ENCODE measurements around the gene KRTCAP3. TPM values are rescaled to one million over a fixed set of nuclear protein-coding genes. Genes with fewer than 3 reads are reported as not detected.
"Not testable (repeated sequence)": the region's sequence is repeated elsewhere in the genome, so short reads cannot be mapped to it uniquely, and the experiment has no call there.

Gene KRTCAP3
- total and polyA plus RNA-seq, 5 experiments from 2014 or later: 3.1 to 23.7 (median 3.9) TPM

DNA sequence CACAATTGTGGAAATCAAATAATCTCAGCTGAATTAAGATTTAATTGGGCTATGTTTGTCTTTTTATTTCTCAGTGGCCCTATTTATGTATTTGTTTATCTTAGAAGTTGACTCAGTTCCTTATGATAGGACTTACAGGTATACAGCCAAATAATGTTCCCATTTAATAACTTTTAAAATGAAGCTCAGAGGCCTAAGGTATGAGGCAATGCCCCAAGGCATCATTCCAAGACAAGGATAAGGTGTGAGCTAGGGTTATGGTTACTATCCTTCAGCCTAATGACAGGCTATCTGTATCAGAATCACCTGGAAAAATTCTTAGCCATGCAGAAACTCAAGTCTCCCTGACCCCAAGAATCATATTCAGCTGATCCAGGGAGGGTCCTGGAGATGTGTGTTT is 21.2 kb upstream of the KRTCAP3 start:
- Mint-ChIP-seq H3K4me3 (no peak overlapping the region), H3K9me3 (no peaks in the 10 kb centered on the region), H3K36me3 (no peaks in the 10 kb centered on the region), H3K27ac (no peak overlapping the region), H3K4me1 (no peaks in the 10 kb centered on the region), H3K27me3 (no peaks in the 10 kb centered on the region)
- no peak for DNase-seq
- no peak for ATAC-seq
- POLR2A ChIA-PET: interaction anchor here (1.1 kb wide), 1 partner anchor 11 kb away, joined by 3 read pairs; the partner anchor contains the start of gene PPM1G

DNA sequence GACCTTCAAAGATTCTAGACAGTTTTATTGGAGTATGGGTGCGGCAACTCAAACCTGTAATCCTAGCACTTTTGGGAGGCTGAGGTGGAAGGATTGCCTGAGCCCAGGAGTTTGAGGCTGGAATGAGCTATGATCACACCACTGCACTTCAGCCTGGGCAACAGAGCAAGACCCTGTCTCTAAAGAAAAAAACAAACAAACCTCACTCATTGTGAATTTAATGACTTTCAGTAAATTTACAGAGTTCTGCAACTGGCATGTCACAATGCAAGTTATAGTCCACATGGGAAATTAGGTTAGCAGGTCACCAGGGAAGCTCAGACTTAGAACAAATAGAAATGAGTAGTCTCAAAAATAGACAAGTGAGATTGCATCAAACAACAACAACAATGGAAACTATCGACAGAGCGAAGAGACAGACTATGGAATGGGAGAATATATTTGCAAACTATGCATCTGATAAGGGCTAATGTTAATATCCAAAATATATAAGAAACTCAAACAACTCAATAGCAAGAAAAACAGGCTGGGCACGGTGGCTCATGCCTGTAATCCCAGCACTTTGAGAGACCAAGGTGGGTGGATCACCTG is 20.4 kb upstream of the KRTCAP3 start:
- ATAC-seq (no peak), DNase-seq (no peak)
- no peaks in the 10 kb centered on the region for H3K36me3 Mint-ChIP-seq
- no peak overlapping the region for H3K4me3 Mint-ChIP-seq
- H3K27me3 Mint-ChIP-seq: no peaks in the 10 kb centered on the region
- no peaks in the 10 kb centered on the region for H3K9me3 Mint-ChIP-seq
- peak overlapping the region in 2 of 10 donors; percentile 33 to 50 for H3K27ac Mint-ChIP-seq
- POLR2A ChIA-PET: no interaction called here
- no peaks in the 10 kb centered on the region for H3K4me1 Mint-ChIP-seq

- H3K27ac Mint-ChIP-seq: no peak overlapping the region
- POLR2A ChIA-PET: no interaction called here
Measured at GRCh38 chr2:27422958-27423357, 19.2 kb upstream of the KRTCAP3 start.

GRCh38 chr2:27425039-27425438 is 17.1 kb upstream of the KRTCAP3 start:
- H3K27ac Mint-ChIP-seq, ATAC-seq: not testable (repeated sequence)
- POLR2A ChIA-PET: interaction anchor here (0.6 to 0.8 kb wide), 2 partner anchors 15 to 70 kb away, joined by 3 to 6 read pairs; partner anchors contain the start of genes FNDC4 and PPM1G

More at GRCh38 chr2:27422958-27423357, 19.2 kb upstream of the KRTCAP3 start:
- H3K4me1 Mint-ChIP-seq: peaks cover 4 to 10% (median 5%) of the 10 kb centered on the region in 4 donors
- no peak for DNase-seq
- no peaks in the 10 kb centered on the region for H3K9me3 Mint-ChIP-seq
- H3K27me3 Mint-ChIP-seq: no peaks in the 10 kb centered on the region
- no peaks in the 10 kb centered on the region for H3K36me3 Mint-ChIP-seq
- ATAC-seq: no peak
- no peak overlapping the region for H3K4me3 Mint-ChIP-seq

GRCh38 chr2:27427863-27428212 is 14.3 kb upstream of the KRTCAP3 start:
- no peak for ATAC-seq
- no peak for DNase-seq
- Mint-ChIP-seq H3K36me3 (peaks cover 0 to 9% (median 0%) of the 10 kb centered on the region in 3 donors), H3K4me3 (peak overlapping the region; percentile 95 to 100 (median 98)), H3K27me3 (no peaks in the 10 kb centered on the region), H3K9me3 (no peaks in the 10 kb centered on the region), H3K4me1 (peaks cover 18 to 41% (median 39%) of the 10 kb centered on the region in 4 donors), H3K27ac (peak overlapping the region; percentile 94 to 99 (median 98))
- POLR2A ChIA-PET: interaction anchor here (0.7 to 3.7 kb wide), 18 partner anchors 8 to 236 kb away, joined by 3 to 58 read pairs (median 6); partner anchors contain the start of genes EIF2B4, GTF3C2, IFT172 and PPM1G

More at GRCh38 chr2:27425039-27425438, 17.1 kb upstream of the KRTCAP3 start:
- not testable (repeated sequence) for H3K27me3 Mint-ChIP-seq, DNase-seq, H3K4me3 Mint-ChIP-seq, H3K36me3 Mint-ChIP-seq, H3K9me3 Mint-ChIP-seq
- H3K4me1 Mint-ChIP-seq: peaks cover 13 to 21% (median 18%) of the 10 kb centered on the region in 4 donors

DNA sequence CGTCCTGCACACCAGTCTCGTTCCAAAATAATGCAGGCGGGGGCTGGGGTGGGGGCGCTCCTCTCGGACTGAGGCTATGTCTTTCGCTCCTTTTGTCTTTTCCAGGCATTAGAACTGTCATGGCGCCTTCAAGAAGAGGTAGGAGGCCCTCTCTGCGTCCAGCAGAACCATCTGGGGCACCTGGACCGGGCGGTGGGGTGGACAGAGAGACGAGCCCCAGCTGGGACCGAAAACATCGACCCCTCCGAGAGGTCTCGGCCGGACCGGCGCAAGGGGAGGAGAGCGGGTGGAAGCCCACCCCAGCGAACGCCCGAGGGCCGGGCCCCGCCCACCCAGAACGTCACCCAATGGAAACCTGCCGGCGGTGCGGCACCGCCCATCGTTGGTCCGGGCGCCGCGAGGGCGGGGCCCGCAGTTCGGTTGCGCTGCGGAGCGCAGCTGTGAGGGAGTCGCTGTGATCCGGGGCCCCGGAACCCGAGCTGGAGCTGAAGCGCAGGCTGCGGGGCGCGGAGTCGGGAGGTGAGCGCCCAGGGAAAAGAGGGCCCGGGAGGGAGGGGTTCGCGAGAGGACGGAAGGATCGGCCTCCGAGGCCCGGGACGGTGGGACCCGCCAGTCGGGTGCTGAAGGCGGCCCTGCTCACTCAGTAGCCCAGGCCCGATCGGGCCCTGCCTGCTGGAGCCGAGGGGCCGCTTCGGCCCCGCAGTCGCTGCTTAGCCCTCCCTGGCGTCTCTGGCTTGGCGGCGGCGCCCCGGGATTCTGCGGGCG is 13.8 kb upstream of the KRTCAP3 start, which contains the start of gene NRBP1:
Gene NRBP1 (plus strand): TSS at position 419 of the 765 bp plus-strand sequence. CDS start 4,643 bp downstream, outside the sequence.
- POLR2A ChIA-PET: interaction anchor here (0.7 to 3.7 kb wide), 21 partner anchors 9 to 377 kb away, joined by 3 to 58 read pairs (median 5); partner anchors contain the start of genes AGBL5, EIF2B4, GTF3C2 and IFT172
- Mint-ChIP-seq H3K36me3 (peaks cover 0 to 14% (median 4%) of the 10 kb centered on the region in 3 donors), H3K27me3 (no peaks in the 10 kb centered on the region), H3K27ac (peak within 1 kb of the TSS; percentile 94 to 99 (median 98)), H3K9me3 (no peaks in the 10 kb centered on the region), H3K4me3 (peak within 1 kb of the TSS; percentile 95 to 100 (median 98)), H3K4me1 (peaks cover 22 to 45% (median 43%) of the 10 kb centered on the region in 4 donors)
- peak; percentile 81 to 93 (median 90) for DNase-seq
- ATAC-seq: peak; percentile 92 to 94

DNA sequence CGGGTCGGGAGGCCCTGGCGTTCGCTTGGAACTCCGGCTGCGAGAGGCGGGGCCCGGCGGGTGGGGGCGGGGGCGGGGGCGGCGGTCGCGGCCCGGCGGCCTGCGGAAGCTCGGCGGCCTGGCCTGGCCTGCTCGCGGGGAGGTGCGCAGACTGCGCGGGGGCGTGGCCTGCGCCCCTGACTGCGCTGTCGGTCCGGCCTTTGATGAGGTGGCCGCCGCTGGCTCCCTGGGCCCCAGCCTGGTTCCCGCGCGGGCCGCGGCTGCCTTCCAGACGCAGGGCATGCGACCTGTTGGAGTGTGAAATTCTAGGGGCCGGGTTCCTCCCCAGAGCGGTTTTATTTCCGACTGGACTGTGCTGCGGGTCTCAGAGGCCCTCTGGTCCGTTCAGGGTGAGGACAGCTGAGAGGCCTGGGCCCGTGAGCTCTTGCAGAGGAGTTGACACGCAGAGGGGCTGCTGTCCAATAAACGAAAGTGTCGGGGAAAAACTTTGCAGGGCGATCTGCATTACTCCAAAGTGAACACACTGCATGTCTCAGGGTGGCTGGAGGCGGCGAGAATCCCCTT is 13.1 kb upstream of the KRTCAP3 start:
- H3K27me3 Mint-ChIP-seq: no peaks in the 10 kb centered on the region
- ATAC-seq: peak; percentile 49 to 65
- POLR2A ChIA-PET: interaction anchor here (0.5 to 3.7 kb wide), 20 partner anchors 10 to 377 kb away, joined by 3 to 58 read pairs (median 5); partner anchors contain the start of genes AGBL5, EIF2B4, GTF3C2 and IFT172
- DNase-seq: peak in 6 of 10 donors; percentile 41 to 77 (median 60)
- H3K4me1 Mint-ChIP-seq: peaks cover 26 to 50% (median 48%) of the 10 kb centered on the region in 4 donors
- H3K9me3 Mint-ChIP-seq: no peaks in the 10 kb centered on the region
- H3K4me3 Mint-ChIP-seq: peak overlapping the region; percentile 94 to 100 (median 96)
- H3K27ac Mint-ChIP-seq: peak overlapping the region; percentile 90 to 99 (median 96)
- peaks cover 0 to 21% (median 7%) of the 10 kb centered on the region in 3 donors for H3K36me3 Mint-ChIP-seq

DNA sequence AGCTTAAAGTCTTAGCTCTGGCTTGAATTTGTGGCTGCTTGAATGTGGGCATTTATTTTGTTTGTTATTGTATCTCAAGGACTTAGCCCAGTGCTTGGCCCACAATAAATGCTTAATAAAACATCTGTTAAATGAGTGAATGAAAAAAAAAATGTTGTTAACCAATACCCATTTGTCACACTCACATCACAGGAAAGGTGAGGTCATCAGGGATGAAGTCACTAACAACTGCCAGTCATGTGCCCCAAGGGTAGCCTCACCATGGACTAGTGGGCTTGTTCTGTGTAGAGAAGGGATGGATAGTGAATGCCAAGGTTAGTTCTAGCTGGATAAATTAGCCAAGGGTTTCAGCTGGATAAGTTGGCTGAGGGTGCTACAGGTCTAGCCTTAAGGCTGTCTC is 10.8 kb upstream of the KRTCAP3 start:
- peak overlapping the region in 9 of 10 donors; percentile 14 to 96 (median 79) for H3K27ac Mint-ChIP-seq
- H3K4me3 Mint-ChIP-seq: peak overlapping the region in 9 of 10 donors; percentile 23 to 94 (median 63)
- H3K36me3 Mint-ChIP-seq: peaks cover 4 to 44% (median 21%) of the 10 kb centered on the region in 3 donors
- POLR2A ChIA-PET: interaction anchor here (0.6 to 1.8 kb wide), 4 partner anchors 8 to 232 kb away, joined by 4 to 6 read pairs (median 5); partner anchors contain the start of genes EIF2B4, PPM1G, SLC4A1AP and SNX17
- H3K27me3 Mint-ChIP-seq: no peaks in the 10 kb centered on the region
- no peak for ATAC-seq
- peaks cover 26 to 62% (median 50%) of the 10 kb centered on the region in 4 donors for H3K4me1 Mint-ChIP-seq
- no peaks in the 10 kb centered on the region for H3K9me3 Mint-ChIP-seq
- DNase-seq: no peak

DNA sequence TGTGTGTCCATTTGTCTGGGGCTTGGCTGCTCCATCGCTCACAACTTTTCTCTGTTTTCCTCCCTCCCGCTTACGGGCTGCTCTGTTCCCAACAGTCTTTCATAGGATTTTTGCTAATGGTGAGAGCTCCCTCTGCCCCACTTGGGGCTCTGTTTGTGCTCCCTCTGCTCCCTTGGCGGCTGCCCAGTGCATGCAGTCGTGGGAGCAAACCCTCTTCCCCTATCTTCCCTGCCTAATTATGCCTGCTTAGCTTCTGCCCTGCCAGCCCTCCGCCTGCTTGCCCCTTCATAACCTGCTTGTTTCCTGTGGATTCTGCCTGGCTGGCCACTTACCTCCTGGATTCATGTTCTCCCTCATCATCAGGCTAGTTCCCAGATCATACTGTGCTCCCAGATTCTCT is 6.6 kb upstream of the KRTCAP3 start:
- ATAC-seq: no peak
- no peak for DNase-seq
- Mint-ChIP-seq H3K9me3 (no peaks in the 10 kb centered on the region), H3K4me1 (peaks cover 15 to 36% (median 26%) of the 10 kb centered on the region in 4 donors), H3K27me3 (no peaks in the 10 kb centered on the region), H3K36me3 (peaks cover 4 to 86% (median 37%) of the 10 kb centered on the region in 3 donors), H3K27ac (peak overlapping the region in 4 of 10 donors; percentile 51 to 77 (median 64)), H3K4me3 (no peak overlapping the region)
- POLR2A ChIA-PET: interaction anchor here (1.1 kb wide), 1 partner anchor 13 kb away, joined by 3 read pairs; no protein-coding TSS in a partner anchor

DNA sequence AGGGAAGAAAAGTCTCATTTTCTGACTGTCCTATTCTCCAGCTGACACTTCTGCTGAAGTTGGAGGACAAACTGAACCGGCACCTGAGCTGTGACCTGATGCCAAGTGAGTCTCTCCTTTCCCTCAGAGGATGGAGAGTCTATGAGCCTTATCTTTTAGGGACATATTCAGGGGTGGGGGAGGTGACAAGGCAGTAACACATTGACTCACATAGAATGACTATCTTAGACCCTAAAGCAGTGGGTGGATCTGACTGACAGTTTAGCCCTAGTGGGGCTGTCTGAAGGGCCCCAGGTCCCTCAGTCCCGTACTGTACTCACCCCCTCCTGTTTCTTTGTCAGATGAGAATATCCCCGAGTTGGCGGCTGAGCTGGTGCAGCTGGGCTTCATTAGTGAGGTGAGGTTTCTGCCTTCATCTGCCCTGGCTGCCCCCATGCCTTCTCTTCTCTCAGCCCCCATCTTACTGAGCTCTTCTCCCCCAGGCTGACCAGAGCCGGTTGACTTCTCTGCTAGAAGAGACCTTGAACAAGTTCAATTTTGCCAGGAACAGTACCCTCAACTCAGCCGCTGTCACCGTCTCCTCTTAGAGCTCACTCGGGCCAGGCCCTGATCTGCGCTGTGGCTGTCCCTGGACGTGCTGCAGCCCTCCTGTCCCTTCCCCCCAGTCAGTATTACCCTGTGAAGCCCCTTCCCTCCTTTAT is 805 bp upstream of the KRTCAP3 start:
- no peak for ATAC-seq
- POLR2A ChIA-PET: interaction anchor here (1.5 kb wide), 1 partner anchor 9 kb away, joined by 3 read pairs; no protein-coding TSS in a partner anchor
- DNase-seq: no peak
- H3K36me3 Mint-ChIP-seq: peaks cover 0 to 67% (median 32%) of the 10 kb centered on the region in 3 donors
- no peak overlapping the region for H3K4me3 Mint-ChIP-seq
- no peaks in the 10 kb centered on the region for H3K9me3 Mint-ChIP-seq
- peaks cover 0 to 7% (median 6%) of the 10 kb centered on the region in 4 donors for H3K4me1 Mint-ChIP-seq
- H3K27ac Mint-ChIP-seq: peak overlapping the region in 4 of 10 donors; percentile 14 to 82 (median 42)
- H3K27me3 Mint-ChIP-seq: no peaks in the 10 kb centered on the region

DNA sequence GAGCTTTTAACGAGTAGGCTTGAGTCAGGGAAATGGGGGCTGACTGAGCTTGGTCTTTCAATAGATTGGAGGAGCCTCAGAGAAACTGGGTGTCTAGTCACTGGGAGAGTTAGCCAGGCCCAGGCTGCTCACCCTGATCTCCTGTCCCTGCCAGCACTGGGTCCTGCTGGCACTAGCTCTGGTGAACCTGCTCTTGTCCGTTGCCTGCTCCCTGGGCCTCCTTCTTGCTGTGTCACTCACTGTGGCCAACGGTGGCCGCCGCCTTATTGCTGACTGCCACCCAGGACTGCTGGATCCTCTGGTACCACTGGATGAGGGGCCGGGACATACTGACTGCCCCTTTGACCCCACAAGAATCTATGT is 720 bp downstream of the KRTCAP3 start:
- H3K9me3 Mint-ChIP-seq: no peaks in the 10 kb centered on the region
- peaks cover 0 to 7% (median 6%) of the 10 kb centered on the region in 4 donors for H3K4me1 Mint-ChIP-seq
- DNase-seq (no peak), ATAC-seq (peak; percentile 15 to 31)
- peak overlapping the region in 2 of 10 donors; percentile 16 to 38 for H3K4me3 Mint-ChIP-seq
- H3K27ac Mint-ChIP-seq: peak overlapping the region in 8 of 10 donors; percentile 3 to 93 (median 46)
- H3K36me3 Mint-ChIP-seq: peaks cover 0 to 60% (median 27%) of the 10 kb centered on the region in 3 donors
- no peaks in the 10 kb centered on the region for H3K27me3 Mint-ChIP-seq
- POLR2A ChIA-PET: no interaction called here

Data from naive thymus-derived CD8-positive, alpha-beta T cell (primary cell).